ENCODE measurements around the gene FKBP7. TPM values are rescaled to one million over a fixed set of nuclear protein-coding genes. Genes with fewer than 3 reads are reported as not detected.

FKBP7 gene
- total and polyA plus RNA-seq, 2 of the 13 experiments (the other 11 are each of a cell fraction or from before 2014, with no cell fraction given) = 12.4 to 14.8 TPM

DNA sequence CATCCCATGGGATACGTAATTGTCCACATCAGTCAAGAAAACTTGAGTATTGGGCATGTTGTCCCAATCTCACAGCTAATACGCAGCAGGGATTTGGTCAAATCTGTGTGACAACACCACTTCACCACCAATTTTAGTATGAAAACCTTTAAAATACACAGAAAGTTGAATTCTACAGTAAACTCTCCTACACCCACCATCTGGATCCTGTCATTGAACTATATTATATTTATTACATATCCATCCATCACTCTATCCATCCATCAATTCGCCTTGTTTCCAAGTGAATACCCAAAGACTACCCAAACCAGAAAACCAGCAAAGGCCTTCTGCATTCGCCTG is 846 bp upstream of the FKBP7 start (continued):
- TF ChIP-seq, protein P1, sequence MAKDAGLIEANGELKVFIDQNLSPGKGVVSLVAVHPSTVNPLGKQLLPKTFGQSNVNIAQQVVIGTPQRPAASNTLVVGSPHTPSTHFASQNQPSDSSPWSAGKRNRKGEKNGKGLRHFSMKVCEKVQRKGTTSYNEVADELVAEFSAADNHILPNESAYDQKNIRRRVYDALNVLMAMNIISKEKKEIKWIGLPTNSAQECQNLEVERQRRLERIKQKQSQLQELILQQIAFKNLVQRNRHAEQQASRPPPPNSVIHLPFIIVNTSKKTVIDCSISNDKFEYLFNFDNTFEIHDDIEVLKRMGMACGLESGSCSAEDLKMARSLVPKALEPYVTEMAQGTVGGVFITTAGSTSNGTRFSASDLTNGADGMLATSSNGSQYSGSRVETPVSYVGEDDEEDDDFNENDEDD (CRISPR knock-in tag; IDR thresholded peaks at IDR 0.05; ENCODE audit: borderline replicate concordance) = no peak
- TF ChIP-seq ATRX (CRISPR knock-in tag; IDR thresholded peaks at IDR 0.05; ENCODE audit: borderline replicate concordance) (no peak), TMF1 (CRISPR knock-in tag; IDR thresholded peaks at IDR 0.05; ENCODE audit: low read depth) (no peak), ZNF616 (CRISPR knock-in tag; IDR thresholded peaks at IDR 0.05; ENCODE audit: low read depth) (no peak), ZNF451 (CRISPR knock-in tag; IDR thresholded peaks at IDR 0.05) (no peak), ZNF572 (CRISPR knock-in tag; IDR thresholded peaks at IDR 0.05) (no peak), ZNF629 (CRISPR knock-in tag; conservative IDR thresholded peaks at IDR 0.05) (no peak), ZSCAN20 (CRISPR knock-in tag; IDR thresholded peaks at IDR 0.05; ENCODE audit: borderline replicate concordance) (no peak), MYC (CRISPR knock-in tag; IDR thresholded peaks at IDR 0.05; ENCODE audit: borderline replicate concordance) (no peak), SP140L (CRISPR knock-in tag; IDR thresholded peaks at IDR 0.05; ENCODE audit: borderline replicate concordance) (no peak), ZNF558 (CRISPR knock-in tag; IDR thresholded peaks at IDR 0.05; ENCODE audit: borderline replicate concordance) (no peak), NAIF1 (CRISPR knock-in tag; IDR thresholded peaks at IDR 0.05; ENCODE audit: borderline replicate concordance) (peak; percentile 3; the same call in 1 of the 2 replicates), ZNF850 (CRISPR knock-in tag; conservative IDR thresholded peaks at IDR 0.05) (no peak)
- TF ChIP-seq, protein P2, sequence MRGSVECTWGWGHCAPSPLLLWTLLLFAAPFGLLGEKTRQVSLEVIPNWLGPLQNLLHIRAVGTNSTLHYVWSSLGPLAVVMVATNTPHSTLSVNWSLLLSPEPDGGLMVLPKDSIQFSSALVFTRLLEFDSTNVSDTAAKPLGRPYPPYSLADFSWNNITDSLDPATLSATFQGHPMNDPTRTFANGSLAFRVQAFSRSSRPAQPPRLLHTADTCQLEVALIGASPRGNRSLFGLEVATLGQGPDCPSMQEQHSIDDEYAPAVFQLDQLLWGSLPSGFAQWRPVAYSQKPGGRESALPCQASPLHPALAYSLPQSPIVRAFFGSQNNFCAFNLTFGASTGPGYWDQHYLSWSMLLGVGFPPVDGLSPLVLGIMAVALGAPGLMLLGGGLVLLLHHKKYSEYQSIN (CRISPR knock-in tag; IDR thresholded peaks at IDR 0.05; ENCODE audit: borderline replicate concordance) = no peak
- TF ChIP-seq, protein P3, sequence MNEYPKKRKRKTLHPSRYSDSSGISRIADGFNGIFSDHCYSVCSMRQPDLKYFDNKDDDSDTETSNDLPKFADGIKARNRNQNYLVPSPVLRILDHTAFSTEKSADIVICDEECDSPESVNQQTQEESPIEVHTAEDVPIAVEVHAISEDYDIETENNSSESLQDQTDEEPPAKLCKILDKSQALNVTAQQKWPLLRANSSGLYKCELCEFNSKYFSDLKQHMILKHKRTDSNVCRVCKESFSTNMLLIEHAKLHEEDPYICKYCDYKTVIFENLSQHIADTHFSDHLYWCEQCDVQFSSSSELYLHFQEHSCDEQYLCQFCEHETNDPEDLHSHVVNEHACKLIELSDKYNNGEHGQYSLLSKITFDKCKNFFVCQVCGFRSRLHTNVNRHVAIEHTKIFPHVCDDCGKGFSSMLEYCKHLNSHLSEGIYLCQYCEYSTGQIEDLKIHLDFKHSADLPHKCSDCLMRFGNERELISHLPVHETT (CRISPR knock-in tag; conservative IDR thresholded peaks at IDR 0.05) = no peak
- TF ChIP-seq, protein P4, sequence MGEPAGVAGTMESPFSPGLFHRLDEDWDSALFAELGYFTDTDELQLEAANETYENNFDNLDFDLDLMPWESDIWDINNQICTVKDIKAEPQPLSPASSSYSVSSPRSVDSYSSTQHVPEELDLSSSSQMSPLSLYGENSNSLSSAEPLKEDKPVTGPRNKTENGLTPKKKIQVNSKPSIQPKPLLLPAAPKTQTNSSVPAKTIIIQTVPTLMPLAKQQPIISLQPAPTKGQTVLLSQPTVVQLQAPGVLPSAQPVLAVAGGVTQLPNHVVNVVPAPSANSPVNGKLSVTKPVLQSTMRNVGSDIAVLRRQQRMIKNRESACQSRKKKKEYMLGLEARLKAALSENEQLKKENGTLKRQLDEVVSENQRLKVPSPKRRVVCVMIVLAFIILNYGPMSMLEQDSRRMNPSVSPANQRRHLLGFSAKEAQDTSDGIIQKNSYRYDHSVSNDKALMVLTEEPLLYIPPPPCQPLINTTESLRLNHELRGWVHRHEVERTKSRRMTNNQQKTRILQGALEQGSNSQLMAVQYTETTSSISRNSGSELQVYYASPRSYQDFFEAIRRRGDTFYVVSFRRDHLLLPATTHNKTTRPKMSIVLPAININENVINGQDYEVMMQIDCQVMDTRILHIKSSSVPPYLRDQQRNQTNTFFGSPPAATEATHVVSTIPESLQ (CRISPR knock-in tag; conservative IDR thresholded peaks at IDR 0.05) = no peak
- TF ChIP-seq, protein P5, sequence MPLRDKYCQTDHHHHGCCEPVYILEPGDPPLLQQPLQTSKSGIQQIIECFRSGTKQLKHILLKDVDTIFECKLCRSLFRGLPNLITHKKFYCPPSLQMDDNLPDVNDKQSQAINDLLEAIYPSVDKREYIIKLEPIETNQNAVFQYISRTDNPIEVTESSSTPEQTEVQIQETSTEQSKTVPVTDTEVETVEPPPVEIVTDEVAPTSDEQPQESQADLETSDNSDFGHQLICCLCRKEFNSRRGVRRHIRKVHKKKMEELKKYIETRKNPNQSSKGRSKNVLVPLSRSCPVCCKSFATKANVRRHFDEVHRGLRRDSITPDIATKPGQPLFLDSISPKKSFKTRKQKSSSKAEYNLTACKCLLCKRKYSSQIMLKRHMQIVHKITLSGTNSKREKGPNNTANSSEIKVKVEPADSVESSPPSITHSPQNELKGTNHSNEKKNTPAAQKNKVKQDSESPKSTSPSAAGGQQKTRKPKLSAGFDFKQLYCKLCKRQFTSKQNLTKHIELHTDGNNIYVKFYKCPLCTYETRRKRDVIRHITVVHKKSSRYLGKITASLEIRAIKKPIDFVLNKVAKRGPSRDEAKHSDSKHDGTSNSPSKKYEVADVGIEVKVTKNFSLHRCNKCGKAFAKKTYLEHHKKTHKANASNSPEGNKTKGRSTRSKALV (CRISPR knock-in tag; IDR thresholded peaks at IDR 0.05) = no peak
- TF ChIP-seq, protein P6, sequence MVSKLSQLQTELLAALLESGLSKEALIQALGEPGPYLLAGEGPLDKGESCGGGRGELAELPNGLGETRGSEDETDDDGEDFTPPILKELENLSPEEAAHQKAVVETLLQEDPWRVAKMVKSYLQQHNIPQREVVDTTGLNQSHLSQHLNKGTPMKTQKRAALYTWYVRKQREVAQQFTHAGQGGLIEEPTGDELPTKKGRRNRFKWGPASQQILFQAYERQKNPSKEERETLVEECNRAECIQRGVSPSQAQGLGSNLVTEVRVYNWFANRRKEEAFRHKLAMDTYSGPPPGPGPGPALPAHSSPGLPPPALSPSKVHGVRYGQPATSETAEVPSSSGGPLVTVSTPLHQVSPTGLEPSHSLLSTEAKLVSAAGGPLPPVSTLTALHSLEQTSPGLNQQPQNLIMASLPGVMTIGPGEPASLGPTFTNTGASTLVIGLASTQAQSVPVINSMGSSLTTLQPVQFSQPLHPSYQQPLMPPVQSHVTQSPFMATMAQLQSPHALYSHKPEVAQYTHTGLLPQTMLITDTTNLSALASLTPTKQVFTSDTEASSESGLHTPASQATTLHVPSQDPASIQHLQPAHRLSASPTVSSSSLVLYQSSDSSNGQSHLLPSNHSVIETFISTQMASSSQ (IDR thresholded peaks at IDR 0.05; ENCODE audit: low read depth) = no peak
- TF ChIP-seq, protein P6 (CRISPR knock-in tag; IDR thresholded peaks at IDR 0.05; ENCODE audit: borderline replicate concordance) = no peak
